ENCODE results near the gene B2M. TPM values are rescaled to one million over a fixed set of nuclear protein-coding genes. Genes with fewer than 3 reads are reported as not detected.
A peak's percentile ranks its signal among the peaks of the same experiment; 100 is the strongest.

The B2M gene
- 2,255 and 2,821 TPM in 2 replicates for total RNA-seq

DNA sequence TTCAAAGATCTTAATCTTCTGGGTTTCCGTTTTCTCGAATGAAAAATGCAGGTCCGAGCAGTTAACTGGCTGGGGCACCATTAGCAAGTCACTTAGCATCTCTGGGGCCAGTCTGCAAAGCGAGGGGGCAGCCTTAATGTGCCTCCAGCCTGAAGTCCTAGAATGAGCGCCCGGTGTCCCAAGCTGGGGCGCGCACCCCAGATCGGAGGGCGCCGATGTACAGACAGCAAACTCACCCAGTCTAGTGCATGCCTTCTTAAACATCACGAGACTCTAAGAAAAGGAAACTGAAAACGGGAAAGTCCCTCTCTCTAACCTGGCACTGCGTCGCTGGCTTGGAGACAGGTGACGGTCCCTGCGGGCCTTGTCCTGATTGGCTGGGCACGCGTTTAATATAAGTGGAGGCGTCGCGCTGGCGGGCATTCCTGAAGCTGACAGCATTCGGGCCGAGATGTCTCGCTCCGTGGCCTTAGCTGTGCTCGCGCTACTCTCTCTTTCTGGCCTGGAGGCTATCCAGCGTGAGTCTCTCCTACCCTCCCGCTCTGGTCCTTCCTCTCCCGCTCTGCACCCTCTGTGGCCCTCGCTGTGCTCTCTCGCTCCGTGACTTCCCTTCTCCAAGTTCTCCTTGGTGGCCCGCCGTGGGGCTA, at the start of gene B2M, which contains the start of gene PATL2:
B2M (plus strand) TSS at position 422 of the 647 bp plus-strand sequence; CDS start at position 452, 30 bp downstream.
PATL2 (minus strand) TSS at position 228 of the 647 bp plus-strand sequence. CDS start 34,833 bp downstream, outside the sequence.
- peak within 1 kb of the TSS; percentile 97 for H3K4me3 ChIP-seq (ENCODE audit: low read depth, low read length)
- DNase-seq (ENCODE audit: low read depth) = peak; percentile 97
- TF ChIP-seq, protein P1, sequence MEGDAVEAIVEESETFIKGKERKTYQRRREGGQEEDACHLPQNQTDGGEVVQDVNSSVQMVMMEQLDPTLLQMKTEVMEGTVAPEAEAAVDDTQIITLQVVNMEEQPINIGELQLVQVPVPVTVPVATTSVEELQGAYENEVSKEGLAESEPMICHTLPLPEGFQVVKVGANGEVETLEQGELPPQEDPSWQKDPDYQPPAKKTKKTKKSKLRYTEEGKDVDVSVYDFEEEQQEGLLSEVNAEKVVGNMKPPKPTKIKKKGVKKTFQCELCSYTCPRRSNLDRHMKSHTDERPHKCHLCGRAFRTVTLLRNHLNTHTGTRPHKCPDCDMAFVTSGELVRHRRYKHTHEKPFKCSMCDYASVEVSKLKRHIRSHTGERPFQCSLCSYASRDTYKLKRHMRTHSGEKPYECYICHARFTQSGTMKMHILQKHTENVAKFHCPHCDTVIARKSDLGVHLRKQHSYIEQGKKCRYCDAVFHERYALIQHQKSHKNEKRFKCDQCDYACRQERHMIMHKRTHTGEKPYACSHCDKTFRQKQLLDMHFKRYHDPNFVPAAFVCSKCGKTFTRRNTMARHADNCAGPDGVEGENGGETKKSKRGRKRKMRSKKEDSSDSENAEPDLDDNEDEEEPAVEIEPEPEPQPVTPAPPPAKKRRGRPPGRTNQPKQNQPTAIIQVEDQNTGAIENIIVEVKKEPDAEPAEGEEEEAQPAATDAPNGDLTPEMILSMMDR (IDR thresholded peaks at IDR 0.05; ENCODE audit: insufficient read depth, low read depth, low read length) = no peak

DNA sequence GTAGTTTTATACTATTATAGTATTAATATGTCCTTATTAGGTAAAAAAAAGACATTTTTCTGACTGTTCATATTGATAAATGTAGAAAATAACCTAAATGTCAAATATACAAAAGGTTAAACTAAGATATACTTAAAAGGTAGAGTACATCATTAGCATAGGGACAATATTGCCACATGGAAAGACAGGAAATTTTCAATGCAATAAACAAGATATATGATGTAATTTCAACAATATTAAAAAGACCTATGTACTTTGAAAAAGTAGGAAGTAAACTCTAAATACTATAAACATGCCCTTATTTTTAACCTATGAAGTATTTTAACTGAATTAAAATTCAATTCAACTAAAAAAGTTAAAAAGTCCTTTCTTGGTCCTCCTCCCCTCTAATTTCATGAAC, 49.7 kb upstream of the B2M start:
- no peak for DNase-seq (ENCODE audit: low read depth)
- TF ChIP-seq, protein P1 (IDR thresholded peaks at IDR 0.05; ENCODE audit: insufficient read depth, low read depth, low read length) = no peak
- H3K4me3 ChIP-seq (ENCODE audit: low read depth, low read length) = no peak overlapping the region

DNA sequence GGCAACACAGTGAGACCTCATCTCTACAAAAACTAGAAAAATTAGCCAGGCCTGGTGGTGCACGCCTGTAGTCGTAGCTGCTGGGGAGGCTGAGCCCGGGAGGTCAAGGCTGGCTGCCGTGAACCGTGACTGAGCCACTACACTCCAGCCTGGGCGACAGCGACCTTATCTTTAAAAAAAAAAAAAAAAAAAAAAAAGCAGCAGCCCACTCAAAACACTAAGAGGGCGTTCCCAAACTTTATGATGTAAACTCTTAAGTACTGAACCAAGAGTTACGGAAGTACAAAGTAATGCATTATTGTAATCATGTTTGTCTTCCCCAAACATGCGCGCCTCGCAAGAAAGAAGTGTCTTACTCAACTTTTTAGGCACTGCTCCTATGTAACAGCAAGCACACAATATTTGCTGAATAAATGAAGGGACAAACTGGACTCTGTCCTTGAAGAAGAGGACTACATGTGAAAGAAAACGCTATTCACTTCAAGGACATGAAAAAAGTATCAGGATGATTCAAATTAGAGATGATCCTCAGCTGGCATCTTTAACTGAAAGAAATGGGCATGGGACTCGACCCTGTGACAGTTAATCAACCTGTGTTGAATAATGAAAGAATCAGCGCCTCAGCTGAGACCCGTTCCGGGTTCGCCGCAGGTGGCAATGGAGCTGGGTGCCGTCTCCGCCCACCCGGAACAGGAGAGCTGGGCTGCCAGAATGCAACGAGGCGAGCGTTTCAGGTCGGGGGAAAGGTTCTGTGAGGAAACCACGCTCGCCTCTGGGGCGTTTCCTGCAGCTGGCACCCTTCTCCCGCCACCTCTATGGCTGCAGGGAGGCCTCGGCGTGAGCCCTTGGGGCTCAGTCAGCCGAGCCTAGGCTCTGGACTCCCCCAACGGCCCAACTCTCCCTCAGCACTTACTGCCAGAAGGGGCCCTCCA, 48.6 kb upstream of the B2M start:
- peak overlapping the region; percentile 99 for H3K4me3 ChIP-seq (ENCODE audit: low read depth, low read length)
- DNase-seq (ENCODE audit: low read depth) = peak; percentile 66
- TF ChIP-seq, protein P1 (IDR thresholded peaks at IDR 0.05; ENCODE audit: insufficient read depth, low read depth, low read length) = no peak

DNA sequence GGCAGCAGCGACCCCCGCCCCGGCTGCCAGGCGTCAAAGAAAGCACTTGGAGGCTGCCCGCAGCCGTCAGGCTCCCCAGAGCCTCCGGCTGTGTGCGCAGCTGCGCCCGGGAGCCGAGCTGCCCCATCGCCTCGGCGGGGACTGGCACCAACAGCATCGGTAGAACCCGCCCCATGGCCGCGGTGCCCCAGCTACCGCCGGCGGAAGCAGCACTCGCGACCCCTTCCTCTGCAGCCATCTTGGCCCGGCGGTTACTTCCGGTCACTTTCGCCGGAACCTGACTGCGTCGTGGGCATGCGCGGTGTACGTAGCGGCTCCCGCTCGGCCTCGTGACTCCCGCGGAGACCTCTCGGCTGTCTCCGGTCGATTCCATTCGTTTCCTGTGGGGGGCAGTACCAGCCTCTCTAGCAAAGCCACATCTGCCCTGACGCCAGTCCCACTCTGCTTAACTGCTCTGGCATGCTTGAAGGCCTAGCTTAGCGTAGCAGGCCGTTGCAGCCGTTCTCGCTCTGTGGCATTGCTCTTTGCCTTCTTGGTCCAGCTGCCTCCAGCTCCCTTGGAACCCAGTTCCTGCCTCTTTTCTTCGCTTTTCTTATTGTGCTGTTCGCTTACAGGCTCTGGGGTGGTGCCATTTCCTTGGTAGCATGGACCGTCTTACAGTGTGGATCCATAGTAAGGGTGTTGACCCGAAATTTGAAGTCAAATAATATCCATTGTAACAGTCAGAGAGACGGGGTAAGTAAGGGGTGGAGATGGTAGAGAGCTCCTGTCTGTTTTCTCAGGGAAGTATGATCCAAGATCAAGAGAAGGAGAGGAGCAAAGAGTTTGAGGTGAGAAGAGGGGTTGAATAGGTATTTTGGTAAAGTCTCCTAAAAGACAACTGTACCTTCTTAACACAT, 47.7 kb upstream of the B2M start, which contains the start of gene SPG11:
SPG11 (minus strand) TSS at position 253 of the 899 bp plus-strand sequence; CDS start at position 238, 15 bp downstream.
- H3K4me3 ChIP-seq (ENCODE audit: low read depth, low read length) = peak within 1 kb of the TSS; percentile 99
- TF ChIP-seq, protein P1 (IDR thresholded peaks at IDR 0.05; ENCODE audit: insufficient read depth, low read depth, low read length) = peak; percentile 87
- peak; percentile 99 for DNase-seq (ENCODE audit: low read depth)

DNA sequence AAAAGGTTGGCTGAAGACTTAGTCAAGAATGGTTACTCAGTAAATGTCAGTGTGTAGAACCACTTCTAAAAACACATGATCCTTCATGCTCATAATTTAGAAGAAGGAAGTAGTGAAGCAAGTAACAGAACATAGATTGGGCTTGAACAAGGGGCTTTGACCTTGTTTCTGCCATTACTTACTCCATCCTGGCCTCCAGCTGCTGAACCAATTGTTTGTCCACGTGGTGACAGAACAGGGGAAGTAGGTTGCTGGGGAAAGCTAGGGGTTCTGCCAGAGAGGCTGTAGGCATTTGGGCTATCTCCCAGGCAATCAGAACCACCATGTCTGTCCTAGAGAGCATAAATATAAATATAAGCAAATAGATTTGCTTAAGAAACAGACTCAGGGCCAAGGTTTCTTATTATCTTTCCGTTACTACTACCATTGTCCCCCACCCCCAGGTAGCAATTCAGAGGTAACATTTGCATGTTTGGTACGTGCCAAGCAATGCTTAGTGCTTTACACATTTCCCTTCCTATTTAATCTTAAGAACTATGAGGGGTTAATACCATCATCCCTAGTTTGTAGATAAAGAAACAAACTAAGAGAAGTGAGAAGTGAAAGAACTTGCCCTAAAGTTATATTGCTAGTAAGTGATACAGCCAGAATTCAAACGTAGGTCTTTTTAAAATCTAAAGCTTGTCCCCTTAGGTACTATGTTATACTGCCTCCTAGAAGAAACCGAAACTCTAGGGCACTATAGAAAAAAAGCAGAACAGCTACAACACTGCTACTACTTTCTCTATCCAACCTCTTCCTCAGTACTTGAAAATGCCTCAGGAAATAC, 44.9 kb upstream of the B2M start:
- H3K4me3 ChIP-seq (ENCODE audit: low read depth, low read length) = no peak overlapping the region
- DNase-seq (ENCODE audit: low read depth) = no peak
- TF ChIP-seq, protein P1 (IDR thresholded peaks at IDR 0.05; ENCODE audit: insufficient read depth, low read depth, low read length) = no peak

All from fibroblast of villous mesenchyme (primary cell).